ENCODE data around the gene RNF187. TPM values are rescaled to one million over a fixed set of nuclear protein-coding genes. Genes with fewer than 3 reads are reported as not detected.

Gene RNF187
- total and polyA plus RNA-seq, 12 donors = 18.9 to 99.7 (median 85.9) TPM

DNA sequence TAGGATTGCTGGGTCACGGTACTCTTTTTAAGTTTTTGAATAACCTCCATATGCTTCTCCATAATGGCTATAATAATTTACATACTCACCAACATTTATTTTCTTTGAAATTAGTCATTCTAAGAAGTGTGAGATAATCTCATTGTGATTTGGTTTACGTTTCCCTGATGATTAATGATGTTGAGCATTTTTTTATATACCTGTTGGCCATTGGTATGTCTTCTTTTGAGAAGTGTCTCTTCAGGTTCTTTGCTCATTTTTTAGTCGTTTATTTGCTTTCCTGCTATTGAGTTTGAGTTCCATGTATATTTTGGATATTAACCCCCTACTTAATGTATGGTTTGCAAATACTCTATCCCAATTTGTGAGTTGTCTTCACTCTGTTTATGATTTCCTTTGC lies 9.3 kb downstream of the RNF187 start:
- DNase-seq (no peak), ATAC-seq (no peak)
- no peak overlapping the region for H3K4me3 ChIP-seq
- H3K36me3 ChIP-seq = peaks cover 0 to 64% (median 31%) of the 10 kb centered on the region in 9 donors
- WGBS, 2 donors = 85 to 89% methylated on average over 3 of the region's 3 CpGs
- intact Hi-C loops (cut with DNase I) = no loop called here
- H3K27ac ChIP-seq = no peak overlapping the region
- H3K9me3 ChIP-seq = no peaks in the 10 kb centered on the region
- H3K4me1 ChIP-seq = peaks cover 0 to 19% (median 8%) of the 10 kb centered on the region in 9 donors
- H3K27me3 ChIP-seq = no peaks in the 10 kb centered on the region
- TF ChIP-seq CTCF (IDR thresholded peaks at IDR 0.05) = no peak

DNA sequence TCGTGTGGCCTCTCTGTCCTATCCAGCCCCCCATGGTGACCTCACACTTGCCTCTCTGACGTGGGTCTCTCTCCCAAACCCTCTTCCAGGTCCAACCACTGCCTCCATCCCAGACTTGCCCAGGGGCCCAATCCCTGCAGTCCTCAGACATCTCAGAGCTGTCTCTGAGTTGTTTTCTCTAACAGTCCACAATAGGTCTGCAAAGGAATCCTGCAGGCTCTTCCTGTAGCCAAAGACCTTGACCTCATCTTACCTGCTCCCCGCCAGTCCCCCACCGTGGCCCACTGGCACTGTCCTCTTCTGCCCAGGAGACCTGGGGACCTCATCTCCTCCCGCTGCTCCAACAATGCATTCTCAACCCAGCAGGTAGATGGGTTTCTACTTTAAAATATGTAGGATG lies 10.0 kb downstream of the RNF187 start:
- WGBS, 2 donors = 85 to 86% methylated on average over 5 of the region's 5 CpGs
- no peak for ATAC-seq

GRCh38 chr1:228497817-228498216 lies 10.6 kb downstream of the RNF187 start:
- H3K36me3 ChIP-seq = peaks cover 0 to 53% (median 25%) of the 10 kb centered on the region in 9 donors
- H3K27ac ChIP-seq = no peak overlapping the region
- H3K4me1 ChIP-seq = peaks cover 0 to 20% (median 8%) of the 10 kb centered on the region in 9 donors
- TF ChIP-seq CTCF (IDR thresholded peaks at IDR 0.05) = no peak
- intact Hi-C loops (cut with DNase I) = no loop called here
- no peaks in the 10 kb centered on the region for H3K27me3 ChIP-seq
- no peaks in the 10 kb centered on the region for H3K9me3 ChIP-seq
- 94 to 96% methylated on average over 8 of the region's 8 CpGs for WGBS, 2 donors
- ATAC-seq = no peak
- no peak for DNase-seq
- H3K4me3 ChIP-seq = no peak overlapping the region

More for the DNA sequence above, 10.0 kb downstream of the RNF187 start:
- Histone ChIP-seq H3K27me3 (no peaks in the 10 kb centered on the region), H3K27ac (no peak overlapping the region), H3K4me1 (peaks cover 0 to 20% (median 8%) of the 10 kb centered on the region in 9 donors), H3K9me3 (no peaks in the 10 kb centered on the region), H3K4me3 (no peak overlapping the region), H3K36me3 (peaks cover 0 to 56% (median 25%) of the 10 kb centered on the region in 9 donors)
- intact Hi-C loops (cut with DNase I) = no loop called here
- no peak for TF ChIP-seq CTCF (IDR thresholded peaks at IDR 0.05)
- DNase-seq = no peak

GRCh38 chr1:228500143-228500734 lies 13.1 kb downstream of the RNF187 start:
- H3K27me3 ChIP-seq = peaks cover 0 to 6% (median 0%) of the 10 kb centered on the region in 7 donors
- no peak for DNase-seq
- intact Hi-C loops (cut with DNase I) = no loop called here
- H3K9me3 ChIP-seq = no peaks in the 10 kb centered on the region
- TF ChIP-seq CTCF (IDR thresholded peaks at IDR 0.05) = no peak
- ATAC-seq = no peak
- H3K36me3 ChIP-seq = peaks cover 0 to 29% (median 8%) of the 10 kb centered on the region in 9 donors
- H3K27ac ChIP-seq = peak overlapping the region in 1 of 10 donors; percentile 12
- 83 to 88% methylated on average over 8 of the region's 8 CpGs for WGBS, 2 donors
- H3K4me1 ChIP-seq = peaks cover 0 to 20% (median 8%) of the 10 kb centered on the region in 9 donors
- peak overlapping the region in 1 of 10 donors; percentile 26 for H3K4me3 ChIP-seq

Measured in heart right ventricle (tissue), 16 donors.